CD4-positive, alpha-beta T cell treated with Interleukin-15 for 4 hours (primary cell): ENCODE results near the gene PDK2.

Source experiments
- DNase-seq: peaks from one replicate; pipeline ENCODE4 v3.0.0-alpha.2; 2020; ENCODE audit warnings: low spot score

The PDK2 gene

GRCh38 chr17:50135316-50136095 lies 40.4 kb downstream of the PDK2 start:
- no peak for DNase-seq

GRCh38 chr17:50136096-50136687 lies 41.0 kb downstream of the PDK2 start:
- no peak for DNase-seq

- no peak for DNase-seq
These were observed 41.9 kb downstream of the PDK2 start for GRCh38 chr17:50137042-50137441.

GRCh38 chr17:50139185-50139783 lies 44.1 kb downstream of the PDK2 start:
- no peak for DNase-seq

- peak; percentile 82 for DNase-seq
These were observed 45.1 kb downstream of the PDK2 start for GRCh38 chr17:50139950-50140885.

GRCh38 chr17:50141026-50141744 lies 46.0 kb downstream of the PDK2 start:
- no peak for DNase-seq

- no peak for DNase-seq
These were observed 46.6 kb downstream of the PDK2 start for GRCh38 chr17:50141745-50142110.

- no peak for DNase-seq
These were observed 48.5 kb downstream of the PDK2 start for GRCh38 chr17:50143461-50144176.

- DNase-seq, result no peak
These were observed 49.2 kb downstream of the PDK2 start for GRCh38 chr17:50144355-50144754.

- no peak for DNase-seq
These were observed 49.8 kb downstream of the PDK2 start for GRCh38 chr17:50144845-50145531.

GRCh38 chr17:50145532-50146229 lies 50.5 kb downstream of the PDK2 start:
- DNase-seq, result no peak

GRCh38 chr17:50146230-50146926 lies 51.2 kb downstream of the PDK2 start:
- no peak for DNase-seq

GRCh38 chr17:50146927-50147665 lies 51.9 kb downstream of the PDK2 start:
- DNase-seq, result no peak

- no peak for DNase-seq
These were observed 52.7 kb downstream of the PDK2 start for GRCh38 chr17:50147841-50148225.

GRCh38 chr17:50148226-50149090 lies 53.3 kb downstream of the PDK2 start:
- peak; percentile 86 for DNase-seq

GRCh38 chr17:50149091-50149416 lies 53.9 kb downstream of the PDK2 start:
- no peak for DNase-seq
